Measurements from ENCODE around the gene IFNB1.

IFNB1 gene

DNA sequence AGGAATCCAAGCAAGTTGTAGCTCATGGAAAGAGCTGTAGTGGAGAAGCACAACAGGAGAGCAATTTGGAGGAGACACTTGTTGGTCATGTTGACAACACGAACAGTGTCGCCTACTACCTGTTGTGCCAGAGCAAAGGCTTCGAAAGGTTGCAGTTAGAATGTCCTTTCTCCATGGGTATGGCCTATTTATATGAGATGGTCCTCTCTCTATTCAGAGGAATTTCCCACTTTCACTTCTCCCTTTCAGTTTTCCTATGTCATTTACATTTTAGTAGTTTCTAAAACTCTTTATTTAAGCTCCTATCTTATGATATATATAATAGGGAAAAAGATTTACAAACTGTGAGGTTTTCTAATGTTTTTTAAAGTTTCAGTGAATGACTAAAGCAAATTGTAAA, at the start of gene IFNB1:
Gene IFNB1 (minus strand): TSS at position 162 of the 400 bp plus-strand sequence. CDS start 73 bp downstream, at position 89.
- Histone ChIP-seq H3K27ac (no peak within 1 kb of the TSS), H3K9me3 (ENCODE audit: severe bottlenecking) (no peaks in the 10 kb centered on the region), H3K4me3 (ENCODE audit: low read depth, low read length) (no peak within 1 kb of the TSS), H3K36me3 (no peaks in the 10 kb centered on the region), H3K27me3 (ENCODE audit: insufficient read depth, low read depth, severe bottlenecking) (peaks cover 2% of the 10 kb centered on the region)
- TF ChIP-seq, protein P1, sequence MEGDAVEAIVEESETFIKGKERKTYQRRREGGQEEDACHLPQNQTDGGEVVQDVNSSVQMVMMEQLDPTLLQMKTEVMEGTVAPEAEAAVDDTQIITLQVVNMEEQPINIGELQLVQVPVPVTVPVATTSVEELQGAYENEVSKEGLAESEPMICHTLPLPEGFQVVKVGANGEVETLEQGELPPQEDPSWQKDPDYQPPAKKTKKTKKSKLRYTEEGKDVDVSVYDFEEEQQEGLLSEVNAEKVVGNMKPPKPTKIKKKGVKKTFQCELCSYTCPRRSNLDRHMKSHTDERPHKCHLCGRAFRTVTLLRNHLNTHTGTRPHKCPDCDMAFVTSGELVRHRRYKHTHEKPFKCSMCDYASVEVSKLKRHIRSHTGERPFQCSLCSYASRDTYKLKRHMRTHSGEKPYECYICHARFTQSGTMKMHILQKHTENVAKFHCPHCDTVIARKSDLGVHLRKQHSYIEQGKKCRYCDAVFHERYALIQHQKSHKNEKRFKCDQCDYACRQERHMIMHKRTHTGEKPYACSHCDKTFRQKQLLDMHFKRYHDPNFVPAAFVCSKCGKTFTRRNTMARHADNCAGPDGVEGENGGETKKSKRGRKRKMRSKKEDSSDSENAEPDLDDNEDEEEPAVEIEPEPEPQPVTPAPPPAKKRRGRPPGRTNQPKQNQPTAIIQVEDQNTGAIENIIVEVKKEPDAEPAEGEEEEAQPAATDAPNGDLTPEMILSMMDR (IDR thresholded peaks at IDR 0.05; ENCODE audit: low read depth, low read length) = no peak
- DNase-seq = no peak

DNA sequence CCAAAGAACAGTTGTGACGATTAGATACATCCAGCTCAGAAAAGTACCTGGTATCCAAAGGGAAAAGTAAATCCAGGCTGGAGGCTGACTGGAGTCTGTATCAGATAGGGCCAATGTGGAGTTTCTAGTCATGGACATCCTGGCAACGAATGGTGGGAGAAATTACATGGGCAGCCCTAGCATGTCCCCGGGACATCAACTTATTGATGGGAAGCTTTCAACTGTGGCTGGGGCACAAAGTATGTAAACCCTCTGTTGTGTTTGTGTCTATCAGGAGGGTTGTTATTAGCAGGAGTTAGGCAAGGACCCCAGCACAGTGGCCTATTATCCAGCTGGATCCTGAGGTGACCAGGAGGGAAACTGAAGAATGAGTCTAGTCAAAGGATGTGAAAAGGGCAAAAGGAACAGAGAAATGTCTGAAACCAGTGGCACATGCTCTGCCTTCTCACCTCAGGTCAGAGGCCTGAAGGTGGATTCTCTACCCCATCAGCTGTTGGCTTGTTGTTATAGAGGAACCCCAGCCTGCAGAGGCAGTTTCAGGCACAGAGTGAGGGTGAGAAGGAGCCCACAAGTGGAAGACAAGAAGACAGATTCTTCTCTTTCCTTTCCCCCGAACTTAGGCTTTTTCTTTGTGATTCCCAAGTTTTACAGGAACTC, 44.0 kb upstream of the IFNB1 start:
- H3K9me3 ChIP-seq (ENCODE audit: severe bottlenecking) = no peaks in the 10 kb centered on the region

DNA sequence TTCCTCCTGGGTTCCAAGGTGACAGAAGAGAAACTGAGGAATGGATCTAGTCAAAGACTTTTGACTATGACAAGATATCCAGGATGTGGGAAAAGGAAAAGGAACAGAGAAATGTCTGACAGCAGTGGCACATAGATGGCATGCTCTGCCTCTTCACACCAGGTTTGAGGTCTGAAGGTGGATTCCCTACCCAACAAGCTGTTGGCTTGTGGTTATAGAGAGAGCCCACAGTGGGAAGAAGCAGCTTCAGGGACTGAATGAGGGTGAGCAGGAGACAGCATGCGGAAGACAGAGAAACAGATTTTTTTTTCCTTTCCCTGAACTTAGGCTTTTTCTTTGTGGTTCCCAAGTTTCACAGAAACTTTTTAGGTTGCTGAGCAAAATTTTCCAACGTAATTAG, 43.3 kb upstream of the IFNB1 start:
- TF ChIP-seq, protein P1 (IDR thresholded peaks at IDR 0.05; ENCODE audit: low read depth, low read length) = no peak

More for the DNA sequence above, 44.0 kb upstream of the IFNB1 start:
- TF ChIP-seq, protein P1 (IDR thresholded peaks at IDR 0.05; ENCODE audit: low read depth, low read length) = no peak
- no peak overlapping the region for H3K27ac ChIP-seq
- H3K36me3 ChIP-seq = no peaks in the 10 kb centered on the region
- H3K4me3 ChIP-seq (ENCODE audit: low read depth, low read length) = no peak overlapping the region
- DNase-seq = no peak
- no peaks in the 10 kb centered on the region for H3K27me3 ChIP-seq (ENCODE audit: insufficient read depth, low read depth, severe bottlenecking)

DNA sequence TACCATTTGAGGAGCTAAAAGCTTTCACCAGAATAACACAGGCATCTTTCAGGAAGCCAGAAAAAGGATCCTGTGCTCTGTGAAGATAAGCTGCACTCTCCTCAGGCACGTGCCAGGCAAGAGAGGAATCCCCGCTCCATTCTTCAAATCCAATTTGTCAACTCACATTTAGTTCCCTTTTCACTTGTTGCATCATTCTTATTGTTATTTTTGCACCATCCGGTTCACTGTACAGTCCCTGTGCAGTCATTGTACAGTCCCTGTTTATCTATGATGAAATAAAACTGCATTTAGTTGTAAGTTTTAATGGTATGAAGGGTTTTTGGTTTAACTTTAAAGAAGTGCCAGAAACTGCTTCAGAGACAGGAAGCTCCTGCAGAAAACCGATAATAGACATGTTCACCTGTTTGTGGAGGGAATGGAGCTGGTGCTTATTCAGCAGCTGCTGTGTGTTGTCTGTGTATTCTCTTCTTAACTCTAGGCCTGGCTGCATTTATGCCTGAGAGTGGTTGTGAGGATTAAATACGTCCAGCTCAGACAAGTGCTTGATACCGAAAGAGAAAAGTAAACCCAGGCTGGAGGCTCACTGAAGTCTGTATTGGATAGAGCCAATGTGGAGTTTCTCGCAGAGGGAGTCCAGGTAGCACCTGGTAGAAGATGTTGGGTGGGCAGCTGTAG, 41.5 kb upstream of the IFNB1 start:
- TF ChIP-seq, protein P1 (IDR thresholded peaks at IDR 0.05; ENCODE audit: low read depth, low read length) = no peak
- no peak for DNase-seq

More for the DNA sequence above, 43.3 kb upstream of the IFNB1 start:
- DNase-seq = no peak
- no peaks in the 10 kb centered on the region for H3K9me3 ChIP-seq (ENCODE audit: severe bottlenecking)
- no peaks in the 10 kb centered on the region for H3K36me3 ChIP-seq
- H3K4me3 ChIP-seq (ENCODE audit: low read depth, low read length) = no peak overlapping the region
- no peak overlapping the region for H3K27ac ChIP-seq
- H3K27me3 ChIP-seq (ENCODE audit: insufficient read depth, low read depth, severe bottlenecking) = no peaks in the 10 kb centered on the region

DNA sequence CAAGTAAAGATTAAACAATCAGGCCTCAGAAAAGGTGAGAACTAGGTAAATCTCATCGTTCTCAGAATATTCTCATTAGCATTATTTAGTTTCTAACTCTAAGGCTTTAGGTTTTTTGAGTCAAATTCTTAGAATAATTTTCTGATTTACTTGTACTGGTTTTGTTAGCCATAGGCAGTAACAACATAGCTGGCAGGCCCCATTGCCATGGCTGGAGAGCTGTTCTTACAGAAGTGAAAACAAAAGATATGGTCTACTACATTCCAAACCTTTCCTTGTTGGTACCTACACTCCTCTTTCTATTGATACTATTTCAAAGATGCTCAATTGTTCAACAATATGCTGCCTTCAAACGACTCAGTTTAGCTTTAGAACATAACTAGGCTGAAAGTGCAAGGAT, 36.6 kb upstream of the IFNB1 start:
- TF ChIP-seq, protein P1 (IDR thresholded peaks at IDR 0.05; ENCODE audit: low read depth, low read length) = no peak

More for the DNA sequence above, 41.5 kb upstream of the IFNB1 start:
- Histone ChIP-seq H3K4me3 (ENCODE audit: low read depth, low read length) (no peak overlapping the region), H3K9me3 (ENCODE audit: severe bottlenecking) (no peaks in the 10 kb centered on the region), H3K27ac (no peak overlapping the region), H3K27me3 (ENCODE audit: insufficient read depth, low read depth, severe bottlenecking) (no peaks in the 10 kb centered on the region), H3K36me3 (no peaks in the 10 kb centered on the region)

More for the DNA sequence above, 36.6 kb upstream of the IFNB1 start:
- no peaks in the 10 kb centered on the region for H3K36me3 ChIP-seq
- no peak overlapping the region for H3K4me3 ChIP-seq (ENCODE audit: low read depth, low read length)
- H3K9me3 ChIP-seq (ENCODE audit: severe bottlenecking) = no peaks in the 10 kb centered on the region
- no peak overlapping the region for H3K27ac ChIP-seq
- H3K27me3 ChIP-seq (ENCODE audit: insufficient read depth, low read depth, severe bottlenecking) = no peaks in the 10 kb centered on the region
- no peak for DNase-seq
